GM12878 (cell line): ENCODE results near the gene NAB1. TPM values are rescaled to one million over a fixed set of nuclear protein-coding genes. Genes with fewer than 3 reads are reported as not detected.

Experiments
- ASH2L ChIP-seq: fragments of 300-600, 200-600 bp; sonication (generic); IDR thresholded peaks from 2 replicates; pipeline ENCODE4 v1.6.1; 2017; ENCODE audit warnings: low read depth, mild to moderate bottlenecking, borderline replicate concordance
- ATF7 ChIP-seq: fragments of 450-650 bp; IDR thresholded peaks from 2 replicates; pipeline ENCODE4 v1.6.1; 2016; ENCODE audit warnings: low read depth, mild to moderate bottlenecking
- CREB1 ChIP-seq: IDR thresholded peaks from 2 replicates; pipeline ENCODE4 v1.6.1; 2012; ENCODE audit warnings: low read depth, mild to moderate bottlenecking, inconsistent platforms
- DPF2 ChIP-seq: fragments of 450-650 bp; IDR thresholded peaks from 2 replicates; pipeline ENCODE4 v1.6.1; 2017; ENCODE audit warnings: mild to moderate bottlenecking
- FOXK2 ChIP-seq: fragments of 450-650 bp; IDR thresholded peaks from 2 replicates; pipeline ENCODE4 v1.6.1; 2017; ENCODE audit warnings: mild to moderate bottlenecking, moderate library complexity
- MXI1 ChIP-seq: fragments of 150-350 bp; IDR thresholded peaks from 2 replicates; pipeline ENCODE4 v1.6.1; 2011; ENCODE audit warnings: low read depth, mild to moderate bottlenecking, inconsistent platforms, low read length, improper control_type of control experiment
- POLR2A ChIP-seq: IDR thresholded peaks from 2 replicates; pipeline ENCODE4 v1.6.1; 2011; ENCODE audit warnings: low read depth, mild to moderate bottlenecking, low read length
- YY1 ChIP-seq: IDR thresholded peaks from 2 replicates; pipeline ENCODE4 v1.6.1; 2011; ENCODE audit warnings: low read depth, mild to moderate bottlenecking, low read length
- ZNF207 ChIP-seq: fragments of 450-650 bp; IDR thresholded peaks from 2 replicates; pipeline ENCODE4 v1.6.1; 2014; ENCODE audit warnings: antibody characterized with exemption, mild to moderate bottlenecking, borderline replicate concordance
- ZNF384 ChIP-seq: IDR thresholded peaks from 2 replicates; pipeline ENCODE4 v1.6.1; 2012; ENCODE audit warnings: low read depth, mild to moderate bottlenecking, low read length, improper control_type of control experiment, borderline replicate concordance
- polyA plus RNA-seq, 11 experiments: library from polyadenylated mRNA; depleted of rRNA in 4 of 11; unstranded in 6 of 11; stranded (reverse) in 5 of 11; fragments of >200 nt; fragmentation: Nextera tagmentation in 4 of 11; fragmentation: Illumina TruSeq in 1 of 11; extraction: Ambion mirVana in 4 of 11; extraction: Trizol in 1 of 11; gene quantifications; 1 replicate in 1 of 11; 2 replicates in 10 of 11; pipeline versions ENCODE4 v1.2.1 to v1.2.3, GENCODE V29; 2011 to 2016; ENCODE audit warnings: inconsistent platforms in 2 of 11, missing spikeins in 2 of 11, low read depth in 1 of 11
- total RNA-seq, 4 experiments: library from RNA; depleted of rRNA in 3 of 4; stranded (reverse); fragments of >200 nt in 3 of 4; fragmentation: Illumina TruSeq in 1 of 4; extraction: Trizol in 1 of 4; gene quantifications; 2 replicates each; pipeline versions ENCODE4 v1.2.1 to v1.2.3, GENCODE V29; 2013 to 2021
- TF ChIP-seq, protein P1 (sequence below): IDR thresholded peaks from 2 replicates; pipeline ENCODE4 v1.6.1; 2011; ENCODE audit warnings: mild to moderate bottlenecking, low read depth, low read length, moderate library complexity; ENCODE audit not compliant: insufficient replicate concordance
- TF ChIP-seq, protein P2 (sequence below): fragments of 450-650 bp; IDR thresholded peaks from 2 replicates; pipeline ENCODE4 v1.6.1; 2018; ENCODE audit warnings: borderline replicate concordance, mild to moderate bottlenecking; ENCODE audit not compliant: partially characterized antibody

The NAB1 gene
- total and polyA plus RNA-seq, 10 of the 15 experiments (the other 5 are each of a cell fraction or from before 2014, with no cell fraction given): 4.5 to 39.6 (median 23.0) TPM

DNA sequence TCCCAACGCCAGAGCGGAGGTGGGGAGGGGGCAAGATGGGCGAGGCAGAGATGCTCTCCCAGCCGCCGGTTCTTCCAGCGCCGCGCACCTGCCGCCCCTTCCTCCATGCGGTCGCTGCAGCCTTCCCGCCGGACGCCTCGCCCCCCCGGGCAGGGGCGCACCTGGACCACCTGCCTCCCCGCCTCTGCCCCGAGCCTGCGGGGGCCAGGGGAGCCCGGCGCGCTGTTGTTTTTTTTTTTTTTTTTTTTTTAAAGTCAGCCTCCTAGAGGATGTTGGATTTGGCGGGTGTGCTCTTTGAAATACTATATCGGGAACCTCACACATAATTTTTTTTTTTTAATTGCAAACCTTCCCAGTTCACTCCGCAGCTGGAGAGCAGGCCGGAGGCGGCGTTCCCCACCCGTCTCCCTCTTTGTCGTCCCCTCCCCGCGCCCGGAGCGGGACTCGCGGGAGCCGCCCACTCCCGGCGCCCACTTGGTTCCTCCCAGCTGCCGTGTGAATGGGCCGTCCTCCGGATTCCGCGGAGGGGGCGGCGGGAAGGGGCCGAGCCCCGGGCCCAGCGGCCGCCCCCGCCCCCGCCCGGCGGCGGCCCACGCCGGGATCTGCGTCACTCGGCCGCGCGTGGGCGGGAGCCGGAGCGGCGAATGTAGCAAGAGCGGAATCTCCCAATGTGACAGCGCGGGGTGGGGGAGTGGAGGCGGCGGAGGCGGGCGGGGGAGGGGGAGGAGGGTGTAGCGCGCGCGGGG, 421 bp upstream of the NAB1 start (continued):
- TF ChIP-seq, protein P1, sequence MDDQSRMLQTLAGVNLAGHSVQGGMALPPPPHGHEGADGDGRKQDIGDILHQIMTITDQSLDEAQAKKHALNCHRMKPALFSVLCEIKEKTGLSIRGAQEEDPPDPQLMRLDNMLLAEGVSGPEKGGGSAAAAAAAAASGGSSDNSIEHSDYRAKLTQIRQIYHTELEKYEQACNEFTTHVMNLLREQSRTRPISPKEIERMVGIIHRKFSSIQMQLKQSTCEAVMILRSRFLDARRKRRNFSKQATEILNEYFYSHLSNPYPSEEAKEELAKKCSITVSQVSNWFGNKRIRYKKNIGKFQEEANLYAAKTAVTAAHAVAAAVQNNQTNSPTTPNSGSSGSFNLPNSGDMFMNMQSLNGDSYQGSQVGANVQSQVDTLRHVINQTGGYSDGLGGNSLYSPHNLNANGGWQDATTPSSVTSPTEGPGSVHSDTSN: peak; percentile 15
- TF ChIP-seq MXI1: no peak
- peak; percentile 19; the same call in 1 of the 2 replicates for TF ChIP-seq POLR2A
- peak; percentile 89 for TF ChIP-seq ATF7
- TF ChIP-seq, protein P2, sequence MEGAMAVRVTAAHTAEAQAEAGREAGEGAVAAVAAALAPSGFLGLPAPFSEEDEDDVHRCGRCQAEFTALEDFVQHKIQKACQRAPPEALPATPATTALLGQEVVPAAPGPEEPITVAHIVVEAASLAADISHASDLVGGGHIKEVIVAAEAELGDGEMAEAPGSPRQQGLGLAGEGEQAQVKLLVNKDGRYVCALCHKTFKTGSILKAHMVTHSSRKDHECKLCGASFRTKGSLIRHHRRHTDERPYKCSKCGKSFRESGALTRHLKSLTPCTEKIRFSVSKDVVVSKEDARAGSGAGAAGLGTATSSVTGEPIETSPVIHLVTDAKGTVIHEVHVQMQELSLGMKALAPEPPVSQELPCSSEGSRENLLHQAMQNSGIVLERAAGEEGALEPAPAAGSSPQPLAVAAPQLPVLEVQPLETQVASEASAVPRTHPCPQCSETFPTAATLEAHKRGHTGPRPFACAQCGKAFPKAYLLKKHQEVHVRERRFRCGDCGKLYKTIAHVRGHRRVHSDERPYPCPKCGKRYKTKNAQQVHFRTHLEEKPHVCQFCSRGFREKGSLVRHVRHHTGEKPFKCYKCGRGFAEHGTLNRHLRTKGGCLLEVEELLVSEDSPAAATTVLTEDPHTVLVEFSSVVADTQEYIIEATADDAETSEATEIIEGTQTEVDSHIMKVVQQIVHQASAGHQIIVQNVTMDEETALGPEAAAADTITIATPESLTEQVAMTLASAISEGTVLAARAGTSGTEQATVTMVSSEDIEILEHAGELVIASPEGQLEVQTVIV: no peak
- peak; percentile 88 for TF ChIP-seq FOXK2
- TF ChIP-seq ZNF207: peak; percentile 45; the same call in 1 of the 2 replicates
- no peak for TF ChIP-seq YY1
- TF ChIP-seq ZNF384: peak; percentile 90
- peak; percentile 68 for TF ChIP-seq CREB1
- TF ChIP-seq DPF2: peak; percentile 82
- no peak for TF ChIP-seq ASH2L
